Hippocampal formation (tissue), 2 donors: ENCODE measurements around the gene NENF.
A peak's percentile ranks its signal among the peaks of the same experiment; 100 is the strongest.

Experiments used
- DNase-seq, 2 donors: peaks; one replicate each; lab custom pipeline; 2025; lab: John Stamatoyannopoulos, UW

The NENF gene

DNA sequence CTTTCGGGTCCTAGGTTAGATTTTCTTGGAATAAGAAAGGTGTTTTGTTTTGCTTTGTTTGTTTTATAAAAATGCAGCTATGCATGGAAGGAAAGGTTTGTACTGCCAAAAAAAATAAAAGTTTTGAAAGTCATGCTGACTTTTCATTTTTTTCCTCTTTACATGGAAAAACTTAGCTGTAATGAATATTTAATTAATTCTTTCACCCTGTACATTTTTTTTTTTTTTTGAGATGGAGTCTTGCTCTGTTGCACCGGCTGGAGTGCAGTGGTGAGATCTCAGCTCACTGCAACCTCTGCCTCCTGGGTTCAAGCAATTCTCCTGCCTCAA is 48.7 kb downstream of the NENF start:
- DNase-seq, result no peak

DNA sequence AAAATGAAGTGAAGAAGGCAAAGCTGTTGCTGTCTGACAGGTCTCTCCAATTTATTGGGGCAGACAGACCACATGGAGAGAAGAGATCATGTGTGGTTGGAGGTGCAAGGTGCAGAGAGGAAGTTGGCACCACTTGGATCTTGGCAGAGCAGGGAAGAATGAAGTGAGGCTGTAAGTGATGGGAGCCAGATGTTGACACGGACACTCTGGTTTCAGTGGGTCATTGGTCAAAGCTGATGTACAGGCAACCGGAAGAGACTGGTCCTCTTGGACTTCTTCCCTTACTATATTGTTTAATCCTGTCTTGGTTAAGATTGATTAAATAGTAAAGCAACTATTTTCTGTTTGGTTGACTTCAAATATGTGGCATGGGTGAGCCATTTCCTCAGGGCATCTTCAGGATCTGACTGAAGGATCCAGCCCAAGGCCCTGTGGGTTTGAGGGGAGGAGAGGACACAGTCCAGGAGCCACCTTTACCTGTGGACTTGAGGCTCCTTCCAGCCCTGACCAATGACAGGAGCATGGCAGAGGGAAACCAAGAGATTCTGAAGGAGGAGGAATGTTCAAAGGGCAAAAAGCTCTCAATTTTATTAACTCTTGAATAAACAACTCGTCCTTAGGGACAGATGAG is 49.4 kb downstream of the NENF start:
- DNase-seq, result no peak

DNA sequence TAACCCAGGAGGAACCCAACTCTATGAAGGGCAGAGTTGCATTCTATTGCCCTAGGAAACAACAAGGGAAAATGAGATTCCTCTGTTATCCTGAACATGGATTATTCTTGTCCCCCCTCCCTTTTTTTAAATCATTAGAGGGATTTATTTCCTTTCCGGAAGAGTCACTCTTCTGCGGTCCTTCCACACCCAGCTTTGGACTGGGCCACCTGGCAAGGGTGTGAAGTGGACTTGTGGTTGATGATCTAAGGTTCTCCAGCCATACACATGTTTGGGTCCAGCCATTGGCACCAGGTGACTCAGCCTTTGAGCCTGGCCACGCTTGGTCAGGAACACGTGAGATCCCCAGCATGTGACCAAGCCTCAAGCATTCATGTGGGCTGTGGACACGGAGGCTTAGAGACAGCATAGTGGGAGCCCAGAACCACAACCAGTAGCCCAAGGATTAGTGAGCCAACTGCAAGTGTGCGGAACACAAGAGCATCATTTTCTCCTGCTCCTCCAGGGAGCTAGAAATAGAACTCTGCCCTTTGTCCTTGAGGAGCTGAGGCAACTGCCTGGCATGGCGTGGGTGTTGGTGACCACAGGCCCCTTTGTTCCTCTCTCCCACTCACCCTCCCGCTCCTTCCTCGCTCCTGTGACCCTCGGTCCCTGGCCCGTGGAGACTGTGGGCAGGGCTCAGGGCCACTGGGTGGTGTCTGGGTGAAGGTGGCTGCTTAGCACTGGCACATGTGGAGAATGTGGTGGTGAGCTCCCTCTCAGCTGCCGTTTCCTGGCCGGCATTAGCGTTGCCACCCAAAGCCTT is 50.1 kb downstream of the NENF start:
- no peak for DNase-seq

DNA sequence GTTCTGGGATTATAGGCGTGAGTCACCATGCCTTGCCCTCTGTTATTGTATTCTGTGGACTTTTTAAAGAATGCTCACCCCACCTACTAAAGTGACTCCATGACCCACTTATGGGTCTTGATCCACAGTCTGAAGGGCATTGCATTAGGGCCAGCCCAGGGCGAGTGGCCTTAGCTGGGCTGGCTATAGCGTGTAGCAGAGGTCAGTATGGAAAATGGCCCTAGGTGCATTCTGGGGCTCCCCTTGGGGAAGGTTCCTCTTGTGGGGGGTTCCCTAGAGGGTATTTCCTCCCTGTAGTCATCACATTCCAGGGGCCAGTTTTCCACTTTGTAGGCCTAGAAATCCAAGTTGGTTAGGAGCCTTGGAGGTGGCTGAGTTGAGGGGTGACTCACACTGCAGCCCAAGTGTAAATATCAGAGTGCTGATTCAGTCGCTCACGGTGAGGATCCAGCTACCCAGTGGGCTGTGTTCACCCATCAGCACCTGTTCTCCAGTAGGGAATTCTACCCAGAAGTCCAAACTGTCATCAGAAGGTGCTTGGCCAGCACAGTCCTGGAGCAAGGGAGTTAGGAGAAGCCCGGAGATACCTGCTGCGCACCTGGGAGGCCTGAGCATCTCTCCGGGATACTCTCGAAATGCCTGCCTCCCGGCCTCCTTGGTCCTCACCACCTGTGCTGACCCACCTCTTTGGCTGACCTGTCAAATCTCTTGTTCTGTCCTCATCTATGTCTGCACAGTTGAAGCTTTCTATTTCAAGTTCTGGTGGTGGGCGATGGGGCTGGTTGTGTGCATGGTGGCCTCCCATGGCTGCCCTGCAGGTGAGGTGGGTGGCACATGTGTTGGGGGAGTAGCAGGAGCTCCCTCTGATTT is 52.2 kb downstream of the NENF start:
- DNase-seq, result no peak

DNA sequence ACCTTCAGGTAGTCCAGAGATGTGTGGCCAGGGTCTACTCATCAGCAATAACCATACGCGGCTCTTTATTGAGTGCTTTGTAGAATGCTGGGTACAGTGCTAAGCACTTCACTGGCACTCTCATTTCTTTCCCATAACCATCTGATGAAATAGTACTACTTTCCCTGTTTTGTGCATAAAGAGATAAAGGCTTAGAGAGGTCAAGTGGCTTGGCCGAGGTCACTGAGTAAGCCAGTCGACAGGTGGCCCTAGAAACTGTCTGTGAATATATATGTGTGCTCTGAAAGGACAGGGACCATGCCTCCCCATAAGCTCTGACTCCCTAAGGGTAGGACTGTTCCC is 52.8 kb downstream of the NENF start:
- no peak for DNase-seq

DNA sequence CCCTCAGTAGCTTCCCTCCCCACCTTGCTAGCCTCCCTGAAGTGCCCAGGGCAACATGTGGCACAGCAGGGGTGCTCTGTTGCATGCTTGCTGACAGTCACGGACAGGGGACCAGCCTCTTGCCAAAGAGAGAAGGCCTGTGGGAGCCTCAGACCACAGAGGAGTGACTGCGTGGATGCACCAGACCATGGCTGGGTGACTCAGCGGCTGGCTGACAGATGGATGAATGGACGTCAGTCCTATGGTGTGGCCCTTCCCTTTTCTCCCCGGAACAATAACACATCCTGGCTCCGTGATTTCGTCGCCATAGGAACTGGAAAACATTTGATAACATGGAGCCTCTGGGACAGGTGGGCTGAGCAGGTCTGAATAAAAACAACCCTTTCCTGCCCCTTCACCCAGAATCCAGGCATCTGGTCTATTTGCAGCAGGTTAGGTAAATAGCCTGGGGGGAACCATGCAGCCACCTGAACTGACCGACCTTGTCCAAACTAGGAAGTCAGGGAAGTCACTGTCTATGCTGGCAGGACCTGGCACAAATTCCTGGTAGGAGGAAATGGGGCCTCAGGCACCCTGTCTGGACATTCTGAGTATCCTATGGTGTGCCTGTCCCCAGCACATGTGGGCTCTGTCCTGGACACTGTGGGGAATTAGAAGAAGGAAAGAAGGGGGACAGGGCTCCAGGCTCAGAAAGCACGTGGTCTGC is 53.3 kb downstream of the NENF start:
- no peak for DNase-seq

DNA sequence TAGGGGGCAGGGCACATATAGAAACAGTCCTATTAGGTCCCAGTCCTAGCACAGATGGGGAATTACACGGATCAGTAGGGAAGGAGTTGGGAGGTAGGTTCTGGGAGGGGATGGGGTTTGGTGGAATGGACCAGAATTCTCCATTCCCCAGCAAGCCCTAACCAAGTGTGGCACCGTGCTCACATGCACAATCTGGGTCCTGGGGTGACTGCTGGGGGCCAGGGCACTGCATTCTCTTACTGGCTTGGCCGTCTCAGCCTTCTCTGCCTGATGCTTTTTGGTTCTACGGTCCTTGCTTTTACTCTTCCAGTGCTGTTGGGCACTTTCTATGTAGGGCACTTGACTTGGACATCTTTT is 53.9 kb downstream of the NENF start:
- no peak for DNase-seq

DNA sequence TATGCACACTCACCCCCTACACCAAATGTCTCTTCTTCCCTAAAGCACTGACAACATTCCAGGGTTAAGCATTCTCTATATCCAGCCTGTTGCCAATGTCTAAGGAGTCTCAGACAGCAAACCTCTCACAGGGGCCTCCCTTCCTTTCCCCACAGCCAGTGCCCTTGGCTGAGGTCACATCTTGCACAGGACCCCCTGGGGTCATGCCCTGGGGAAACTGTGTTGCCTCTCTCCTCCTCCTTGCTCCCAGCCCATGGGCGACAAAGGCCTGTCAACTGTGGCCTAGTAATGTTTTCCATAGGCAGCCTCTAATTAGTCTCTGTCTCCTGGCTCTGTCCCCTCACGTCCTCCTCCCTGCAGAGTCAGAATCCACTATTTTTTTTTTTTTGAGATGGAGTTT is 54.6 kb downstream of the NENF start:
- DNase-seq, result no peak

DNA sequence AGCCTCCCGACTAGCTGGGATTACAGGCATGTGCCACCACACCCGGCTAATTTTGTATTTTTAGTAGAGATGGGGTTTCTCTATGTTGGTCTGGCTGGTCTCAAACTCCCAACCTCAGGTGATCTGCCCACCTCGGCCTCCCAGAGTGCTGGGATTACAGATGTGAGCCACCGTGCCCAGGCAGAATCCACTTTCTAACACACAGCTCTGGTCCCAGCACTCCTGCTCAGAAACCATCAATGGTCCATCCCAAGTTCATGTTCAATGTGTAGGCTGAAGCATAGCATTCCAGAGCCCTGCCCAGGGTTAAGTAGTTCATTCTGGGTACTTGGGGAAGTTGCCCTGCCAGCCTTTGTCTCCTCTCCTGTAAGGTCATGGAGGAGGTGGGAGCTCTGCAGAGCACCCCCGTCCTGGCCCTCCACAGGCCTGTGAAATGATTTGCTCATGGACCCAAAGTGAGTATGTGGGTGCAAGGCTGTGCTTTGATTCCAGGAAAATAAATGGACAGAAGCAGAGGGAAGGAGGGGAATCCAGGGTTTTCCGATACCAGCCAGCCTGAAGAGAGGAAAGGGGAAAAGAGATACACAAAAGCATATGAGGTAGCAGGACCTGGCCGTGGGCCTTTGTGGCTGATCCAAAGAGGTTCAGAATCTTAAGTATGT is 55.2 kb downstream of the NENF start:
- no peak for DNase-seq

DNA sequence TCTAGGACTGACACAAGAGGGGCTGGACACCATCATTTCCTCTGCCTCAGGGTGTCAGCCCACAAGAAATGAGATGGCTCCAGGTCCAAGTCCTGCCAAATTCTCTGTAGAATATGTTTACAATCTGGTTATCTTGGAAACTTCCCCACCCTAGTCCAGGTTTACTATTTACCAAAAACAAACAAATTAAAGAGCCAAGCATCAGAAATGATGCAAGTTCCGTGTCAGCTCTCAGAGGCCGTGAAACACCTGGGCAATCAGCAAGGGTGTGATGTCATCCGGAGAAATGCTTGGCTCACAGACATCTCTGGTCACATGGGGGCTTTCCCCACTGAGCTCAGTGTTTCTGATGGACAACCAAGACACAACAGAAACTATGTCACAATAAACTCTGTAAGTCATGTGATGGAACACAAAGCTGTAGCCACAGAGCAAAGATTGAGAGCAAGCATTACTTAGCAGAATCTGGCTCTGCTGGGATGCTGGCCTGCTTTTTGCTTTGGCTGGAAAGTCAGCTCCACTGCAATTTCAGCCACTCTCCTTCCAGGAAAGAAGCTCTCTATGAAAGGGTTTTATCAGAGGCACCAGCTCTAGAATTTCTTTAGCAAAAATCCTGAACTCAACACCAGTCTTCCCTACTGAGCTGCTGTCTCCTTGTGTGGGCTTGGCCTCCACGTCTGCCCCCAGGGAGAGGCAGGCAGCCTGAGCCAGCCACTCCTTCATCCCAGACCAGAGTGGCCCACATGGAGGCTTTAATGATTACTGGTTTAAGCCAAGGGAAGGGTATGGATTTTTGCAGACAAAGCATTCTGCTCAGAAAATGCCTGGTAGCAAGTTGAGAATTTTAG is 55.9 kb downstream of the NENF start:
- peak; percentile 22 to 52 for DNase-seq

DNA sequence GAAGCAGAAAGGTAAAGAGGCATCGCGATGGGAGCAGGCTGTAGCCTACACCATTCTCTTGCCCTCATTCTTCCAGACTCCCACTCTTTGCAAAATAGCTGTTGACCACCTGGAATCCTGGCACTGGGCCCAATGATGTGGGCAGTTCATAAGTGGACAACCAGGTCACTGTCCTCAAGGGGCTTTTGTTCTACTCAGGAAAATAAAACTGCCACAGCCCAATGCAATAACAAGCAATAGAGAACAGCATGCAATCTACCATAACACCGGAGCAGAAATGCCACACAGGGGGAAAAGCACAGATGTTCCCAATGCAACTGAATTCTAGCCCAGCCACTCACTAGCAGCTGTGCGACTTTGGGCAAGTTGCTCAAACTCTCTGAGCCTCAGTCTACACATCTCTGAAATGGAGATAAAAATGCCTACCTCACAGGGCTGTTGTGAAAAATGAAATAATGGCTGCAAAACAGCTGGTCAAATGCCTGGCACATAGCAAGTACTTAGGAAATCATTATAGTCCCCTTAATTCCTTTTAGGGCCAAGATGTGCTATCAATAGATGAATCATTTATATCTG is 56.7 kb downstream of the NENF start:
- DNase-seq, result no peak

DNA sequence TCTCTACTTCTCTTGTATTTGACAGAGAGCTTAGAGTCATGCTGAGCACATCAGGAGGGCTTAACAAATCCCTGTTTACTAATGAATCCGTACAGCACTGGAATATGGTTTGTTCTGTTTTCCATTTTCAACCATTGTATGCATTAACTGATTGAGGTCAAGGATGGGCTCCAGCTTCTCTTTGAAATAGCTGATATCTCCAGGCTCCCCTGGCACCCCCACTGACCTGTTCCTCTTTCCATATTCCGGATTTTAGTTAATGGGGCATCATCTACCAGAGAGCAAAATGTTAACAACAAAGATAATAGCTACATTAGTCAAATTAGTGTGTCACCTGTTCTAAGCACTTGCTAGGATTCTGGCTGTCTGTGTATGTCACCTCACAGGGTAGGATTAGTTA is 57.6 kb downstream of the NENF start:
- no peak for DNase-seq

DNA sequence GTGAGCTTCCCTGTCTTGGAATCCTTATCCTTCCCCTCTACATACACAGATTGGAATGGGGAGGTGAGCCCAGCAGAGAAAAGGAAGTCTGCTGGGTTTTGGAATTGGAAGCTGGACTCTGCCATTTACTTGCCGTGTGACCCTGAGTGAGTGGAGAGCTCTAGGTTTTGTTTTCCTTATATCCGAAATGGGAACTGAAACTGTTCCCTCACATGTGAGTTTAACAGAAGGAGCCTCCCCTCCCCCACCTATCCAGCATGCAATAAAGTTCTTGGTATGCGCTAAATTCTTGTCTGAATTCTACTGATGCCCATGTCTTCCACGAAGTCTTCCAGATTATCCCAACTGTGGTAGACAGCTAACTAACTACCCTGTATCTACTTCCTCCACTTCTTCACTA is 58.7 kb downstream of the NENF start:
- no peak for DNase-seq
